Measurements from ENCODE around the gene SEPTIN7.

GRCh38 chr7:35817181-35817580 is 16.3 kb downstream of the SEPTIN7 start:
- TF ChIP-seq, protein P1, sequence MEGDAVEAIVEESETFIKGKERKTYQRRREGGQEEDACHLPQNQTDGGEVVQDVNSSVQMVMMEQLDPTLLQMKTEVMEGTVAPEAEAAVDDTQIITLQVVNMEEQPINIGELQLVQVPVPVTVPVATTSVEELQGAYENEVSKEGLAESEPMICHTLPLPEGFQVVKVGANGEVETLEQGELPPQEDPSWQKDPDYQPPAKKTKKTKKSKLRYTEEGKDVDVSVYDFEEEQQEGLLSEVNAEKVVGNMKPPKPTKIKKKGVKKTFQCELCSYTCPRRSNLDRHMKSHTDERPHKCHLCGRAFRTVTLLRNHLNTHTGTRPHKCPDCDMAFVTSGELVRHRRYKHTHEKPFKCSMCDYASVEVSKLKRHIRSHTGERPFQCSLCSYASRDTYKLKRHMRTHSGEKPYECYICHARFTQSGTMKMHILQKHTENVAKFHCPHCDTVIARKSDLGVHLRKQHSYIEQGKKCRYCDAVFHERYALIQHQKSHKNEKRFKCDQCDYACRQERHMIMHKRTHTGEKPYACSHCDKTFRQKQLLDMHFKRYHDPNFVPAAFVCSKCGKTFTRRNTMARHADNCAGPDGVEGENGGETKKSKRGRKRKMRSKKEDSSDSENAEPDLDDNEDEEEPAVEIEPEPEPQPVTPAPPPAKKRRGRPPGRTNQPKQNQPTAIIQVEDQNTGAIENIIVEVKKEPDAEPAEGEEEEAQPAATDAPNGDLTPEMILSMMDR (conservative IDR thresholded peaks at IDR 0.05): no peak
- TF ChIP-seq ZFX (IDR thresholded peaks at IDR 0.05): no peak
